OCI-LY3 (cell line): Measurements from ENCODE around the gene TTF2.

Experiments
- H2AFZ ChIP-seq: fragments of 200-600, 300-600 bp; shearing (Covaris generic); 2 replicates; pipeline ENCODE4 v1.6.0; 2014; ENCODE audit warnings: antibody characterized with exemption, low read depth, low read length
- H3K27ac ChIP-seq: fragments of 200-600, 300-600 bp; sonication (generic); 2 replicates; pipeline ENCODE4 v1.5.1; 2014; ENCODE audit warnings: mild to moderate bottlenecking, low read length, moderate library complexity, mixed read lengths
- H3K27me3 ChIP-seq: fragments of 200-600, 300-600 bp; sonication (generic); 2 replicates; pipeline ENCODE4 v1.6.1; 2014; ENCODE audit warnings: low read depth, low read length, mixed read lengths
- H3K36me3 ChIP-seq: fragments of 200-600, 300-600 bp; sonication (generic); replicated peaks from 2 replicates; pipeline ENCODE3; 2014; ENCODE audit warnings: low read depth, low read length, mixed read lengths
- H3K4me1 ChIP-seq: fragments of 300-600, 200-600 bp; sonication (generic); 2 replicates; pipeline ENCODE4 v1.6.1; 2014; ENCODE audit warnings: low read length, mixed read lengths
- H3K4me2 ChIP-seq: fragments of 200-600, 300-600 bp; sonication (generic); 2 replicates; pipeline ENCODE4 v1.6.1; 2014; ENCODE audit warnings: low read length, mixed read lengths
- H3K4me3 ChIP-seq: fragments of 300-600, 200-600 bp; sonication (generic); 2 replicates; pipeline ENCODE4 v1.5.1; 2014; ENCODE audit warnings: antibody characterized with exemption, mild to moderate bottlenecking, low read length, moderate library complexity
- H3K79me2 ChIP-seq: fragments of 300-600, 200-600 bp; shearing (Covaris generic); 2 replicates; pipeline ENCODE4 v1.6.1; 2014; ENCODE audit warnings: mild to moderate bottlenecking, low read length, mixed read lengths
- H3K9ac ChIP-seq: fragments of 300-600, 200-600 bp; shearing (Covaris generic); 2 replicates; pipeline ENCODE4 v1.6.0; 2014; ENCODE audit warnings: mild to moderate bottlenecking, low read length, moderate library complexity
- H3K9me3 ChIP-seq: fragments of 200-600, 300-600 bp; shearing (Covaris generic); 2 replicates; pipeline ENCODE4 v1.6.1; 2014; ENCODE audit warnings: low read length, mixed read lengths; ENCODE audit not compliant: insufficient read depth
- H4K20me1 ChIP-seq: fragments of 200-600, 300-600 bp; sonication (generic); 2 replicates; pipeline ENCODE4 v1.6.1; 2016; ENCODE audit warnings: low read length, mixed read lengths; ENCODE audit not compliant: insufficient read depth
- CTCF ChIP-seq: fragments of 200-600, 300-600 bp; sonication (generic); IDR thresholded peaks from 2 replicates; pipeline ENCODE4 v1.5.1; 2014; ENCODE audit warnings: antibody characterized with exemption, low read length, low read depth
- EZH2phosphoT487 ChIP-seq: fragments of 200-600 bp; shearing (Covaris generic); IDR thresholded peaks from 2 replicates; pipeline ENCODE4 v1.6.1; 2018; ENCODE audit warnings: antibody characterized with exemption, mixed run types, low read depth

The TTF2 gene

GRCh38 chr1:117044217-117044616 lies 15.9 kb upstream of the TTF2 start:
- Histone ChIP-seq H4K20me1 (no peaks in the 10 kb centered on the region), H3K4me3 (no peak overlapping the region), H2AFZ (no peak overlapping the region), H3K27me3 (no peaks in the 10 kb centered on the region), H3K4me1 (no peaks in the 10 kb centered on the region), H3K9me3 (no peaks in the 10 kb centered on the region), H3K36me3 (no peaks in the 10 kb centered on the region), H3K9ac (no peak overlapping the region), H3K27ac (no peak overlapping the region), H3K79me2 (no peaks in the 10 kb centered on the region), H3K4me2 (no peak overlapping the region)
- TF ChIP-seq CTCF (no peak), EZH2phosphoT487 (no peak)

- no peak overlapping the region for H3K27ac ChIP-seq
- H3K9me3 ChIP-seq, result no peaks in the 10 kb centered on the region
- no peaks in the 10 kb centered on the region for H3K36me3 ChIP-seq
- H3K4me3 ChIP-seq, result no peak overlapping the region
- no peak overlapping the region for H3K4me2 ChIP-seq
- no peaks in the 10 kb centered on the region for H3K79me2 ChIP-seq
- TF ChIP-seq EZH2phosphoT487, result no peak
- no peak for TF ChIP-seq CTCF
- no peaks in the 10 kb centered on the region for H3K27me3 ChIP-seq
- no peak overlapping the region for H3K9ac ChIP-seq
- H3K4me1 ChIP-seq, result no peaks in the 10 kb centered on the region
- no peak overlapping the region for H2AFZ ChIP-seq
- H4K20me1 ChIP-seq, result no peaks in the 10 kb centered on the region
These were observed 14.5 kb upstream of the TTF2 start for GRCh38 chr1:117045644-117046043.

- H2AFZ ChIP-seq, result no peak overlapping the region
- H3K9ac ChIP-seq, result no peak overlapping the region
- peaks cover 8% of the 10 kb centered on the region for H3K4me1 ChIP-seq
- H3K27ac ChIP-seq, result no peak overlapping the region
- H4K20me1 ChIP-seq, result no peaks in the 10 kb centered on the region
- H3K9me3 ChIP-seq, result no peaks in the 10 kb centered on the region
- no peaks in the 10 kb centered on the region for H3K79me2 ChIP-seq
- H3K27me3 ChIP-seq, result no peaks in the 10 kb centered on the region
- H3K36me3 ChIP-seq, result no peaks in the 10 kb centered on the region
- TF ChIP-seq EZH2phosphoT487, result no peak
- no peak for TF ChIP-seq CTCF
- no peak overlapping the region for H3K4me2 ChIP-seq
- no peak overlapping the region for H3K4me3 ChIP-seq
These were observed 13.3 kb upstream of the TTF2 start for GRCh38 chr1:117046781-117047180.

- Histone ChIP-seq H3K9me3 (no peaks in the 10 kb centered on the region), H2AFZ (no peak overlapping the region), H4K20me1 (no peaks in the 10 kb centered on the region), H3K27ac (no peak overlapping the region), H3K4me2 (no peak overlapping the region), H3K79me2 (no peaks in the 10 kb centered on the region), H3K36me3 (no peaks in the 10 kb centered on the region), H3K4me1 (peaks cover 11% of the 10 kb centered on the region), H3K4me3 (no peak overlapping the region), H3K27me3 (no peaks in the 10 kb centered on the region), H3K9ac (no peak overlapping the region)
- no peak for TF ChIP-seq EZH2phosphoT487
- no peak for TF ChIP-seq CTCF
These were observed 12.9 kb upstream of the TTF2 start for GRCh38 chr1:117047271-117047670.
